GM12872 (cell line): ENCODE results near the gene GSTCD.

ENCODE experiments used
- CTCF ChIP-seq: IDR thresholded peaks from 3 replicates; pipeline ENCODE4 v1.5.1; 2011; ENCODE audit warnings: low read depth, mild to moderate bottlenecking, low read length, moderate library complexity; ENCODE audit not compliant: insufficient read depth

Gene GSTCD

GRCh38 chr4:105845559-105845958, 137.0 kb downstream of the GSTCD start:
- TF ChIP-seq CTCF = no peak

DNA sequence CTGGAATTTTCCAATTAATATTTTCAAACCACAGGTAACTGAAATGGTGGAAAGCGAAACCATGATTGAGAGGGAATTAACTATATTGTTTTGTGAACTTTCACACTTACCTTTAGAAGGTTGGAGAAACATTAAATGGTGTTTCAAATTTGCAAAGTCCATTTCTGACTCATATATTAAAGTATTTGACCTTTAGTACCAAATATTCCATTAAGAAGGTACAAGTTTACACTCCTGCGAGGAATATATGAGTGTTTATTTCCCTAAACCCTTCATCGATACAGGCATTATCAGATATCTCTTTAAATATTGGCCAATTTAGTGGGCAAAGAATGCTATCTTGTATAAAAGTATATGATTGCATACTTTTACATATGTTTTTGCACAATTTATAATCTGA, 142.6 kb downstream of the GSTCD start:
- no peak for TF ChIP-seq CTCF

GRCh38 chr4:105858466-105859040, 150.0 kb downstream of the GSTCD start:
- TF ChIP-seq CTCF = no peak

DNA sequence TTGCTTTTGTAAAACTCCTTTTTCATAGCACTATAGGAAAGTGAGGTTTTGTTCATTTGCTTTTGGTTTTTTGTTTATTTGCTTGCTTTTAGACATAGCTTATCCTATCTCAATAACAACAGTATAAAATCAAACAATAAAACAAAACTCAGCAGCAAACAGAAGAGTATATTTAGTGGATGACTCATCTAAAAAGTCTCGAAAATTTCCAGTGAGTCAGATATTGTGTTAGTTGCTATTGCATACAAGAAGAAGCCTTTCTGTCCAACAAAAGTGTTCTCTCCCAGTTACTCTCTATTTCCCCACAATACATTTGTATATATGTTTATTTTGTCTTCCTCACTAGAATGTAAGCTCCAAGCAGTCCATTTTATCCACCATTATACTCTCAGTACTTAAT, 150.6 kb downstream of the GSTCD start:
- no peak for TF ChIP-seq CTCF

- no peak for TF ChIP-seq CTCF
Measured at GRCh38 chr4:105870963-105871362, 162.4 kb downstream of the GSTCD start.

GRCh38 chr4:105871997-105872396, 163.4 kb downstream of the GSTCD start:
- no peak for TF ChIP-seq CTCF

- no peak for TF ChIP-seq CTCF
Measured at GRCh38 chr4:105875233-105875632, 166.6 kb downstream of the GSTCD start.

- no peak for TF ChIP-seq CTCF
Measured at GRCh38 chr4:105878668-105879067, 170.1 kb downstream of the GSTCD start.
